Omental fat pad (tissue), 4 donors: ENCODE results near the gene ST6GALNAC2. TPM values are rescaled to one million over a fixed set of nuclear protein-coding genes. Genes with fewer than 3 reads are reported as not detected.
"Not testable (repeated sequence)": the region's sequence is repeated elsewhere in the genome, so short reads cannot be mapped to it uniquely, and the experiment has no call there.

Experiments
- ATAC-seq: fragments of 150-250 bp; one replicate; pipeline ENCODE4 v1.9.1; 2016; ENCODE audit warnings: mild to moderate bottlenecking, moderate library complexity; ENCODE audit not compliant: low FRiP score
- DNase-seq: peaks from one replicate; pipeline ENCODE4 v3.0.0-alpha.2; 2019; ENCODE audit warnings: low spot score
- total RNA-seq, 4 donors: library from RNA; depleted of rRNA; stranded (reverse); fragments of >200 nt; gene quantifications; one replicate each; pipeline ENCODE4 v1.1.0, GENCODE V29; 2016
- TF ChIP-seq, protein P1 (sequence below), 3 donors: fragments of 450-650 bp; IDR thresholded peaks; one replicate each; pipeline ENCODE4 v1.5.1; 2016 to 2017; ENCODE audit warnings: antibody characterized with exemption in 3 of 3, mild to moderate bottlenecking in 3 of 3, moderate library complexity in 2 of 3

Gene ST6GALNAC2
- total RNA-seq, 4 donors from 2014 or later = 4.2 to 12.1 (median 9.7) TPM

DNA sequence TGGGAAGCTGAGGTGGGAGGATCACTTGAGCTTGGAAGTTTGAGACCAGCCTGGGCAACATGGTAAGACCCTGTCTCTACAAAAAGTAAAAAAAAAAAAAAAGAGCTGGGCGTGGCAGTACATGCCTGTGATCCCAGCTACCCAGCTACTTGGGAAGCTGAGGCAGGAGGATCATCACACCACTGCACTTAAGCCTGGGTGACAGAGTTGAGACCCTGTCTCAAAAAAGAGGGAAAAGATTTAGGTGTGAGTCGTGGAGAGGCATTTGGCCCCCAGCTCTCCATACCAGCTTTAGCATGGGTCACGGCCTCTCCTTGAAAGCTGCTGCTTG is 19.1 kb downstream of the ST6GALNAC2 start:
- no peak for DNase-seq
- ATAC-seq = no peak
- TF ChIP-seq, protein P1, sequence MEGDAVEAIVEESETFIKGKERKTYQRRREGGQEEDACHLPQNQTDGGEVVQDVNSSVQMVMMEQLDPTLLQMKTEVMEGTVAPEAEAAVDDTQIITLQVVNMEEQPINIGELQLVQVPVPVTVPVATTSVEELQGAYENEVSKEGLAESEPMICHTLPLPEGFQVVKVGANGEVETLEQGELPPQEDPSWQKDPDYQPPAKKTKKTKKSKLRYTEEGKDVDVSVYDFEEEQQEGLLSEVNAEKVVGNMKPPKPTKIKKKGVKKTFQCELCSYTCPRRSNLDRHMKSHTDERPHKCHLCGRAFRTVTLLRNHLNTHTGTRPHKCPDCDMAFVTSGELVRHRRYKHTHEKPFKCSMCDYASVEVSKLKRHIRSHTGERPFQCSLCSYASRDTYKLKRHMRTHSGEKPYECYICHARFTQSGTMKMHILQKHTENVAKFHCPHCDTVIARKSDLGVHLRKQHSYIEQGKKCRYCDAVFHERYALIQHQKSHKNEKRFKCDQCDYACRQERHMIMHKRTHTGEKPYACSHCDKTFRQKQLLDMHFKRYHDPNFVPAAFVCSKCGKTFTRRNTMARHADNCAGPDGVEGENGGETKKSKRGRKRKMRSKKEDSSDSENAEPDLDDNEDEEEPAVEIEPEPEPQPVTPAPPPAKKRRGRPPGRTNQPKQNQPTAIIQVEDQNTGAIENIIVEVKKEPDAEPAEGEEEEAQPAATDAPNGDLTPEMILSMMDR (IDR thresholded peaks at IDR 0.05) = no peak

DNA sequence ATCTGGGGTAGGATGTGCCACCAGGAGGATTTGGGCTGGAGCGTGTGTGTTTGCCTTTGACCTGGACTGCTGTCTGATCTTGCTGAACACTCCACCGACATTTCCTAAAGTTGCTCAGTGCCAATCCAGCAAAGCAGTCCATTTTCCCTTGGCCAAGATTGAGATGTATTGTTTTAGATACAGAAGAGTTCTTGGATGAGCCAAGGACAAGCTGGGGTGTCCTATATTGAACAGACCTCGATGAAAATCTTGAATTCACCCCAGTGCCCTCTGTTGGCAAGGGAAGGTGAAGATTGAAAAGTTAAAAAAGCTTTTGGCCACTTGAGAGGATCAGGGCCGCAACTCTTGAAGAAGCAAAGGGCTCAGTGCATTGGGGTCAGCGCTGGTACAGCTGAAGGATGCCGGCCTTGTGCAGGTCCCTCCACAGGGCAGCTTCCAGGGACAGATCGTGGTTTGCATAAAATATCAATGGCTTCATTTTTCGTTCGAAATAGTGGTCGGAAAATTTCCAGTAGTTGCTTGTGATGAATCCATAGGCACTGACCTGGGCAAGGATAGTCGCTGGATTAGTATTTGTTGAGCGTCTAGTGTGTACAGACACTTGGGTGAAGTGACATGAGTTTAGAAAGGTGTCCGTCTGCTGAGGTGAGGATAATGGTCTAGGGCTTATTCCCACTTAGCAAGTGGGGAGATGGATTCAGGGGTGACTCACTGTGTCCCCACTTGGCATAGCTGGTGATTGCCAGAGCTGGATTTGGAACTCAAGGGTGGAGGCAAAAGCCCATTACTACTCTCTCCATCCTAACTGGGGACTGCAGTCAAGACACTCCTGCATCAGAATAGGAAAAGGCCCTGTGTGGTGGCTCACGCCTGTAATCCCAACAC is 19.7 kb downstream of the ST6GALNAC2 start:
- no peak for ATAC-seq
- DNase-seq = no peak
- TF ChIP-seq, protein P1 (IDR thresholded peaks at IDR 0.05) = no peak

DNA sequence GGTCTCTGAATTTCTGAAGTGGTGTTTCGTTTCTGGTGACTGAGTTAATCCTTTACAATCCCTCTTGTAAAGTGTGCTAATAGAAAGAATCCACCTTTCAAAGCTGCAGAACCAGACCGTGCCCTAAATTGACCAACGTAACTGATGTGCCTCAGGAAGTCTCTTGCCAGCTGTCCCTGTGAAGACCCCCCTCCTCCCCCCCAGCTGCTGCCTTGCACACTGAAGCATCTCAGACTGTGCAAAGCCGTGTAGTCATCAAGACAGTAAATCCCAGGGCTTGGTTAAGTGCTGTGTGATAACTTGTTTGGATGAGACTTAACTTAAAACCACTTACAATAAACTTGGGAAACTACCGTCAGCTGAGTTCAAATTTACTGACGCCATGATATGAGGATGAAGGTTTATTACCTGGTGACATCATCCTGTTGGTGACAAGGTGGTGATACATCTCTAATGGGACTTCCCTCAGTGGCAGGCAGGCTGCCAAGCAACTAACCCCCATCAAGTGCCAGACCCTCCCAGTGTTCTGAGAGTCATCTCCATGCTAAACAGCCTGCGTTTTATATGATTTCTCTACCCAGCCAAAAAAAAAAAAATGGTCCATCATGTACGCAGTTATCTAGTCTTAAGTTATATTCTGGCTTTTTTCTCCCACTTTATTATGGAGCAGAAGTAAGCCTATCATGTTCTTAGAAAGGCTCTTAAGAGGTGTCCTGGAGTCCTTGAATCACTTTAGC is 20.5 kb downstream of the ST6GALNAC2 start:
- not testable (repeated sequence) for DNase-seq, ATAC-seq

DNA sequence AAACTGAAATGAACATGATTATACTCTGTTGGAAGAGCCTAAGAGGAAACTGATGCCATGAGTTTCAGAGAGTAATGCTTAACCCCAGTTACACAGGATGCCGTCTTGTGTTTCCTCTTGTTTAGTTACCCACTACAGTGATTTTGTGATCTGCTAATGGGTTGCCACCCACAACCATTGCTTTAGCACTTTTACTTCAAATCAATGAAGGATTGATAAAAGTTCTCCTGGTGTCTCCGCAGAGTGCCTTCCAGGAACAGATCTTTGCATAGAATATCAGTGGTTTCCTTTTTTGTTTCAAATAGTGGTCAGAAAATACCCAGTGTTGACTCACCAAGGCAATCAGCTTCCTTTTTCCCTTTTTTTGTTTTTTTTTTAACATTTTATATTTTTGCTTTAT is 22.3 kb downstream of the ST6GALNAC2 start:
- not testable (repeated sequence) for ATAC-seq, DNase-seq

DNA sequence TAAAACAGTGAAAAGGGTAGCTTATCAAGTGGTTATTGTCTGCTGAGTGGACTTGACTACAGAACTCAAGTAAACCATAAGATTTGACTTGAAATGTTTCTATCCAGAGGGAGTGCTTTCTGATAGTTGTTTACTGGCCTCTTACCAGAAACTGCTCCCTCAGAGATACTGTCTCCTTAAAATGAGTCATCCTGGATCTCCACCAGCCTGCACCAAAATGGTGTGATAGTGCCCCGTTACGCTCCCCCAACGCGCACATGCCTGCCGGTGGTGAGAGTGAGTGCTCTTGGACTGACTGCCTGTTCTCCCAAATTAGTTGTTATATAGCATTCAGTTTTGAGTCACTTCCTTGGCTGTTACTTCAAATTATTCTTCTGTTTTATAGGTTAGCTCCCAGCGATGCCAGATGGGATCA is 22.9 kb downstream of the ST6GALNAC2 start:
- peak; percentile 45 for DNase-seq
- TF ChIP-seq, protein P1 (IDR thresholded peaks at IDR 0.05) = no peak
- ATAC-seq = peak; percentile 81

DNA sequence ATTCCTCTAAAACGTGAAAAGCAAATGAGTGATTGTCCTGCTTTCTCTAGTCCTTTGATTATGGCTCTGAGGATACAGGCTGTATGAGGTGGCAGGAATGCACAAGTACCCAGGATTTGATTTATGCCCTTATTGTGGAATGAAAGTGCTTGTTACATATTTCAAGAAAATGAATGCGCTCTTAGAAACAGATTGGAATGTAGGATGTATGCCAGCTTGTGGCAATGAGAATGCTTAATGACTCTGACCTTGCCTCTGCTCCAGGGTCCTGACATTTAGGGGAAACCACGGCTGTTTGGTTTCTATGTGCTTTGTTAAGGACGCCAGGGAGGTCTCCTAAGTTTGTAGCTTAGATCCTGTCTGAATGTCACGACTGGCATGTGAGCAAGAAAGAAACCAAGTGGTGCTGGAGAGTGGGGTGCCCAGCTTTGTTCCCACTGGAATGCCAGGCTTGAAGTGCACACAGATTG is 23.8 kb downstream of the ST6GALNAC2 start:
- DNase-seq (no peak), ATAC-seq (no peak)
- TF ChIP-seq, protein P1 (IDR thresholded peaks at IDR 0.05) = no peak

DNA sequence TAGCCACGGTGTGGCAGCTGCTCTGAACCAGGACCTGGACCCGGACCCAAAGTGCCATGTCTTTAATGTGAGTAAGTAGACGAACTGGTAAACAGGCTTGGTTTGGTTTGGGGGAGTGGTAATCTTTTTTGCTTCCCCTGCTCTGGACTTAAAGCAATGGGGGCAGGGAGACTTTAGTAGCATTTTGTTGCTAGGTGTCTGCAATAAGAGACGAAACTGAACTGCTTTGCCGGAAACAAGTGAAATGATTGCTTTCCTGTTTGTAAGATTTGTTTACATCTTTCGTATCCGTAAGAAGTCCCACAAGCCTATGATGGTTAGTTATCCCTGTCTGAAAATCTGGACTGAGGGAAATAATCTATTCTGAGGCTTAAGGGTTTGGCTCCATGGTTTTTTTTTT is 24.3 kb downstream of the ST6GALNAC2 start:
- TF ChIP-seq, protein P1 (IDR thresholded peaks at IDR 0.05) = no peak
- ATAC-seq (no peak), DNase-seq (no peak)

DNA sequence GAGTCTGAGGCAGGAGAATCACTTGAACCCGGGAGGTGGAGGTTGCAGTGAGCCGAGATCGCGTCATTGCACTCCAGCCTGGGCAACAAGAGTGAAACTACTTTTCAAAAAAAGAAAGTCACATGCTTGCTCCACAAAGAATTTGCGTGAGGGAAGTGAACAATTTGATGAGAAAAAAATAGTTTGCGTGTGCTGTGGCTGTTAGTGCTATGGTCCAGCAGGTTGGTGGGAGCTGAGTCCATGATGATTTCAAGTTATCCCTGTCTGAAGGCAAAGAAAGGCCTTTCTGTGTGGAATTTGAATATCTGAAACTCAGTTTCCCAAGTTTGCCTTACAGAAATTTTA is 24.8 kb downstream of the ST6GALNAC2 start:
- DNase-seq (no peak), ATAC-seq (no peak)
- TF ChIP-seq, protein P1 (IDR thresholded peaks at IDR 0.05) = no peak
